Lung (tissue), 12 donors: ENCODE results near the gene SAMD4A. TPM values are rescaled to one million over a fixed set of nuclear protein-coding genes. Genes with fewer than 3 reads are reported as not detected.

Source experiments
- ATAC-seq: fragments of 200-7000 bp; cut with Tn5 transposase; one replicate; pipeline ENCODE4 v1.9.1; 2020; ENCODE audit warnings: moderate number of reproducible peaks; ENCODE audit not compliant: insufficient read depth, low FRiP score
- DNase-seq, 3 donors: peaks; one replicate each; pipeline ENCODE4 v3.0.0-alpha.2; 2013 to 2017
- H3K27ac ChIP-seq, 2 donors: one replicate each; pipeline ENCODE4 v1.5.1; 2013; ENCODE audit warnings: mild to moderate bottlenecking in 2 of 2, moderate library complexity in 2 of 2, control low read depth in 1 of 2, inconsistent platforms in 1 of 2, low read depth in 1 of 2, low read length in 1 of 2
- H3K27me3 ChIP-seq, 3 donors: one replicate each; pipeline ENCODE4 v1.5.1; 2013; ENCODE audit warnings: low read length in 2 of 3; ENCODE audit not compliant: control insufficient read depth in 3 of 3, insufficient read depth in 3 of 3
- H3K36me3 ChIP-seq, 4 donors: one replicate each; pipeline ENCODE4 v1.5.1; 2013; ENCODE audit warnings: low read length in 4 of 4, mild to moderate bottlenecking in 1 of 4, moderate library complexity in 1 of 4; ENCODE audit not compliant: control insufficient read depth in 4 of 4, insufficient read depth in 4 of 4
- H3K4me1 ChIP-seq, 5 donors: one replicate each; pipeline ENCODE4 v1.5.1; 2013; ENCODE audit warnings: low read length in 5 of 5, mild to moderate bottlenecking in 2 of 5, moderate library complexity in 1 of 5; ENCODE audit not compliant: control insufficient read depth in 5 of 5, insufficient read depth in 5 of 5
- H3K4me3 ChIP-seq: one replicate; pipeline ENCODE4 v1.5.1; 2013; ENCODE audit warnings: mild to moderate bottlenecking, control low read depth, moderate library complexity
- H3K9ac ChIP-seq, 2 donors: one replicate each; pipeline ENCODE4 v1.5.1; 2013; ENCODE audit warnings: low read length in 2 of 2, control low read depth in 1 of 2; ENCODE audit not compliant: insufficient read depth in 1 of 2
- H3K9me3 ChIP-seq, 4 donors: one replicate each; pipeline ENCODE4 v1.5.1; 2013; ENCODE audit warnings: low read length in 3 of 4, mild to moderate bottlenecking in 1 of 4, moderate library complexity in 1 of 4; ENCODE audit not compliant: control insufficient read depth in 4 of 4, insufficient read depth in 3 of 4
- WGBS, 2 donors: extraction: QIAGEN DNeasy Blood & Tissue Kit; methylation state at CpG; one replicate each; pipeline ENCODE4 v1.1.7; 2013; 5-methylcytosine and 5-hydroxymethylcytosine counted together
- polyA plus RNA-seq, 2 donors: library from polyadenylated mRNA; stranded (reverse); fragments of 200-250 nt; gene quantifications; one replicate each; pipeline ENCODE4 v1.2.1, GENCODE V29; 2013
- total RNA-seq, 2 donors: library from RNA; depleted of rRNA in 1 of 2; stranded (reverse); fragments of >200 nt in 1 of 2; gene quantifications; one replicate each; pipeline ENCODE4 v1.2.1, GENCODE V29; 2014 to 2021
- TF ChIP-seq, protein P1 (sequence below): IDR thresholded peaks from 2 replicates; pipeline ENCODE4 v1.5.1; 2012; ENCODE audit warnings: mild to moderate bottlenecking; ENCODE audit errors: control extremely low read depth, extremely low read depth
- donor health status: control.
- donor health status: control.
- donor health status: Bipolar disorder and iron deficiency.
- donor health status: healthy.
- donor health status: DM: yes; HTN: yes; CAD: no.

Gene SAMD4A
- total and polyA plus RNA-seq, 4 donors = 5.8 to 26.6 (median 16.2) TPM

GRCh38 chr14:54564071-54564867 is 2.7 kb upstream of the SAMD4A start:
- no peaks in the 10 kb centered on the region for H3K9me3 ChIP-seq
- peak overlapping the region; percentile 96 to 99 for H3K27ac ChIP-seq
- peaks cover 0 to 4% (median 0%) of the 10 kb centered on the region in 3 donors for H3K27me3 ChIP-seq
- peaks cover 0 to 24% (median 3%) of the 10 kb centered on the region in 5 donors for H3K4me1 ChIP-seq
- DNase-seq (peak in 2 of 3 donors; percentile 67 to 68), ATAC-seq (no peak)
- TF ChIP-seq, protein P1, sequence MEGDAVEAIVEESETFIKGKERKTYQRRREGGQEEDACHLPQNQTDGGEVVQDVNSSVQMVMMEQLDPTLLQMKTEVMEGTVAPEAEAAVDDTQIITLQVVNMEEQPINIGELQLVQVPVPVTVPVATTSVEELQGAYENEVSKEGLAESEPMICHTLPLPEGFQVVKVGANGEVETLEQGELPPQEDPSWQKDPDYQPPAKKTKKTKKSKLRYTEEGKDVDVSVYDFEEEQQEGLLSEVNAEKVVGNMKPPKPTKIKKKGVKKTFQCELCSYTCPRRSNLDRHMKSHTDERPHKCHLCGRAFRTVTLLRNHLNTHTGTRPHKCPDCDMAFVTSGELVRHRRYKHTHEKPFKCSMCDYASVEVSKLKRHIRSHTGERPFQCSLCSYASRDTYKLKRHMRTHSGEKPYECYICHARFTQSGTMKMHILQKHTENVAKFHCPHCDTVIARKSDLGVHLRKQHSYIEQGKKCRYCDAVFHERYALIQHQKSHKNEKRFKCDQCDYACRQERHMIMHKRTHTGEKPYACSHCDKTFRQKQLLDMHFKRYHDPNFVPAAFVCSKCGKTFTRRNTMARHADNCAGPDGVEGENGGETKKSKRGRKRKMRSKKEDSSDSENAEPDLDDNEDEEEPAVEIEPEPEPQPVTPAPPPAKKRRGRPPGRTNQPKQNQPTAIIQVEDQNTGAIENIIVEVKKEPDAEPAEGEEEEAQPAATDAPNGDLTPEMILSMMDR = peak; percentile 69
- no peak overlapping the region for H3K4me3 ChIP-seq
- no peaks in the 10 kb centered on the region for H3K36me3 ChIP-seq
- H3K9ac ChIP-seq = peak overlapping the region in 1 of 2 donors; percentile 71
- WGBS, 2 donors = 7 to 13% methylated on average over 9 of the region's 9 CpGs

GRCh38 chr14:54564868-54565784 is 1.8 kb upstream of the SAMD4A start:
- 1% methylated on average over 68 to 69 of the region's 69 CpGs for WGBS, 2 donors
- TF ChIP-seq, protein P1 = no peak
- Histone ChIP-seq H3K27ac (peak overlapping the region; percentile 96 to 99), H3K27me3 (peaks cover 0 to 4% (median 0%) of the 10 kb centered on the region in 3 donors), H3K36me3 (no peaks in the 10 kb centered on the region), H3K4me3 (peak overlapping the region; percentile 66), H3K9me3 (no peaks in the 10 kb centered on the region), H3K4me1 (peaks cover 0 to 28% (median 4%) of the 10 kb centered on the region in 5 donors), H3K9ac (peak overlapping the region; percentile 65 to 71)
- peak; percentile 38 for ATAC-seq
- DNase-seq = peak; percentile 69 to 80 (median 78)

DNA sequence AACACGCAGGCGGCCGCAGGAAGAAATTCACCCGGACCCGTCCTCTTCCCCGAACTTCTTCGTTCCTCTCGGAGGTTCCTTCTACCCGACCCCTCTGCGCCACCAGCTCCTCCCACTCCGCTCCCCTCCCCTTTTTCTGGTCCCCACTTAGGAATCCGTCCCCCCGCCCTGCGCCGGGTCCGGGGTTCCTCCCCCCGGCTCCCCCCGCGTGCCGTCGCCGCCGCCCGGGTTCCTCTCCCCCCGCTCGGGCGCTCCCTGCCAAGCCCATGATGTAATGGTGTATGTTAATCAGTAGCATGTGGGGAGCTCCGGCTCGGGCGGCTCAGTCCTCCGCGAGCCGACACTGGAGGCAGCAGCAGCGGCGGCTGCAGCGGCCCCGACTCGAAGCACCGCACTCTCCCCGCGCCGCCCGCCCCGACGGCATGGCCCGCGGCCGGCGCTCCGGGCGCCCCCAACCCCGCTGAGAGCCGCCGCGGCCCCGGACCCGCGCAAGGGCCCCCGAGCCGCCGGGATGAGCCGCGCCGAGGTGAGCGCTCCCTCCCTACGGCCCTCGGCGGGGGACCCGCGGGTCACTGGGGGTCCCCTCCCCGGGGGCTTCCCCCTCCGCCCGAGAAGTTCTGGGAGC is 1.0 kb upstream of the SAMD4A start:
- peak; percentile 92 to 93 (median 93) for DNase-seq

More for the DNA sequence above, 1.0 kb upstream of the SAMD4A start:
- peak overlapping the region; percentile 96 to 99 for H3K27ac ChIP-seq
- H3K4me3 ChIP-seq = peak overlapping the region; percentile 66
- WGBS, 2 donors = 0 to 1% methylated on average over 56 to 73 of the region's 73 CpGs
- no peaks in the 10 kb centered on the region for H3K36me3 ChIP-seq
- peaks cover 0 to 4% (median 0%) of the 10 kb centered on the region in 3 donors for H3K27me3 ChIP-seq
- H3K9me3 ChIP-seq = no peaks in the 10 kb centered on the region
- peak overlapping the region; percentile 55 to 65 for H3K9ac ChIP-seq
- TF ChIP-seq, protein P1 = no peak
- H3K4me1 ChIP-seq = peaks cover 0 to 28% (median 4%) of the 10 kb centered on the region in 5 donors
- ATAC-seq = peak; percentile 76
